Upper lobe of left lung (tissue), 4 donors: ENCODE measurements around the gene TCN2.

ENCODE experiments used
- EP300 ChIP-seq, 4 donors: sonication (generic); formaldehyde crosslinking; IDR thresholded peaks; one replicate each; pipeline ENCODE4 v1.5.1; 2017; ENCODE audit warnings: antibody characterized with exemption in 4 of 4, control low read depth in 2 of 4
- TF ChIP-seq, protein P1 (sequence below), 6 experiments: fragments of 450-650 bp in 4 of 6; fragments of 200-600 bp in 2 of 6; sonication (generic) in 2 of 6; IDR thresholded peaks; one replicate each; pipeline ENCODE4 v1.5.1; 2016 to 2019; ENCODE audit warnings: antibody characterized with exemption in 6 of 6

DNA sequence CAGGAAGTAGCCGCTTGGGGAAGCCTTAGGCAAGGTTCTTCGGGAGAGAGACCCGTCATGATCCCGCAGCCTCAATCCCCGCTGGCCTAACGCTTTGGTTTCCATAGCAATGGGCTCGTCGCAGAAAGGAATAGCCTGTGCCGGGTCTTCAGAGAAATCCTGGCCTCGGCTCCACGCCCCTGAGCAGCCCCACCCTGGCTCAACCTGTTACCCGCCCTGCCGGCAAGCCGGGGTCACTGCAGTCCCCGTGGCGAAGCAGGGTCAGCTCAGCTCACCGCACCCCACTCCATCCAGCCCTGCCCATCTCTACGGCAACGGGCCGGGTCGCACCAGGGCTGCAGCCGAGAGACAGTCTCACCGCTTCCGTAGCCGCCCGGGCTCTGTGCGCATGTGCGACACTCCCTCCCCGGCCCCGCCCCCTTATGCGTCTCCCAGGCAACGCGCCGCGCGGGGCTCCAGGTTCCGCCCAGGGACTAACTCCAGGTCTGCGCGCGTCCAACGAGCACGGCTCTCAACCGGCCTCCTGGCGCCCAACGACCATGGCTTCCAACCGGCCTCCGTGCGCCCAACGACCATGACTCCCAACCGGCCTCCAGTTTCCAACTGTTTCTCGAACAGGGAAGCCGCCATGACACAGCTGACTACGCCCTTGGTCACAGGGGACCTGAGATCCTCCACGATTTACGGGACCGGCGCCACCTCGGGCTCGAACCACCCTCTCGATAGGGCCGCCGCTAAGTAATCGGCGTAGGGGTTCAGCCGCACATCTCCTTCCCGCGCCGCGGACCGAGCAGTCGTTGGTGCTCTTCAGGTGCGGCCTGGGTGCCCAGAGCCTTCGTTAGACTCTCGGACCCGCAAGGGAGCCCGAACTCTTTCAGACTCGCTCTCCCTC is 60.8 kb downstream of the TCN2 start, which contains the start of gene DUSP18:
- TF ChIP-seq, protein P1, sequence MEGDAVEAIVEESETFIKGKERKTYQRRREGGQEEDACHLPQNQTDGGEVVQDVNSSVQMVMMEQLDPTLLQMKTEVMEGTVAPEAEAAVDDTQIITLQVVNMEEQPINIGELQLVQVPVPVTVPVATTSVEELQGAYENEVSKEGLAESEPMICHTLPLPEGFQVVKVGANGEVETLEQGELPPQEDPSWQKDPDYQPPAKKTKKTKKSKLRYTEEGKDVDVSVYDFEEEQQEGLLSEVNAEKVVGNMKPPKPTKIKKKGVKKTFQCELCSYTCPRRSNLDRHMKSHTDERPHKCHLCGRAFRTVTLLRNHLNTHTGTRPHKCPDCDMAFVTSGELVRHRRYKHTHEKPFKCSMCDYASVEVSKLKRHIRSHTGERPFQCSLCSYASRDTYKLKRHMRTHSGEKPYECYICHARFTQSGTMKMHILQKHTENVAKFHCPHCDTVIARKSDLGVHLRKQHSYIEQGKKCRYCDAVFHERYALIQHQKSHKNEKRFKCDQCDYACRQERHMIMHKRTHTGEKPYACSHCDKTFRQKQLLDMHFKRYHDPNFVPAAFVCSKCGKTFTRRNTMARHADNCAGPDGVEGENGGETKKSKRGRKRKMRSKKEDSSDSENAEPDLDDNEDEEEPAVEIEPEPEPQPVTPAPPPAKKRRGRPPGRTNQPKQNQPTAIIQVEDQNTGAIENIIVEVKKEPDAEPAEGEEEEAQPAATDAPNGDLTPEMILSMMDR (IDR thresholded peaks at IDR 0.05), result peak in 5 of 6 experiments; percentile 45 to 90 (median 72)
- no peak for TF ChIP-seq EP300 (IDR thresholded peaks at IDR 0.05)
